Upper lobe of left lung (tissue), 6 donors: ENCODE results near the gene CDH18. TPM values are rescaled to one million over a fixed set of nuclear protein-coding genes. Genes with fewer than 3 reads are reported as not detected.

Experiments
- ATAC-seq, 2 donors: fragments of 200-7000 bp; cut with Tn5 transposase; one replicate each; pipeline ENCODE4 v1.9.1; 2022; ENCODE audit warnings: mild to moderate bottlenecking in 2 of 2, moderate library complexity in 2 of 2; ENCODE audit not compliant: low FRiP score in 2 of 2
- DNase-seq, 2 donors: peaks; one replicate each; pipeline ENCODE4 v3.0.0-alpha.2; 2019 to 2020
- H3K27ac ChIP-seq, 4 donors: fragments of 200-600 bp; sonication (generic); one replicate each; pipeline ENCODE4 v1.5.1; 2016 to 2019
- H3K27me3 ChIP-seq, 4 donors: fragments of 200-600 bp; sonication (generic); one replicate each; pipeline ENCODE4 v1.5.1; 2017 to 2019
- H3K36me3 ChIP-seq, 4 donors: fragments of 200-600 bp; sonication (generic); one replicate each; pipeline ENCODE4 v1.5.1; 2016 to 2019
- H3K4me1 ChIP-seq, 4 donors: fragments of 200-600 bp; sonication (generic); one replicate each; pipeline ENCODE4 v1.5.1; 2018 to 2019
- H3K4me3 ChIP-seq, 4 donors: fragments of 200-600 bp; sonication (generic); one replicate each; pipeline ENCODE4 v1.5.1; 2017 to 2019; ENCODE audit warnings: mild to moderate bottlenecking in 2 of 4, moderate library complexity in 1 of 4
- H3K9me3 ChIP-seq, 4 donors: fragments of 200-600 bp; sonication (generic); one replicate each; pipeline ENCODE4 v1.5.1; 2018 to 2019
- CTCF ChIP-seq, 6 experiments: fragments of 450-650 bp in 4 of 6; fragments of 200-600 bp in 2 of 6; sonication (generic) in 2 of 6; IDR thresholded peaks; one replicate each; pipeline ENCODE4 v1.5.1; 2016 to 2019; ENCODE audit warnings: antibody characterized with exemption in 6 of 6
- EP300 ChIP-seq, 4 donors: sonication (generic); formaldehyde crosslinking; IDR thresholded peaks; one replicate each; pipeline ENCODE4 v1.5.1; 2017; ENCODE audit warnings: antibody characterized with exemption in 4 of 4, control low read depth in 2 of 4
- POLR2A ChIP-seq, 4 donors: fragments of 450-650 bp; IDR thresholded peaks; one replicate each; pipeline ENCODE4 v1.5.1; 2016 to 2017; ENCODE audit warnings: antibody characterized with exemption in 4 of 4, mild to moderate bottlenecking in 2 of 4
- POLR2AphosphoS5 ChIP-seq, 2 donors: sonication (generic); formaldehyde crosslinking; IDR thresholded peaks; one replicate each; pipeline ENCODE4 v1.5.1; 2017; ENCODE audit warnings: antibody characterized with exemption in 2 of 2
- WGBS, 2 donors: methylation state at CpG; one replicate each; pipeline ENCODE4 v1.1.5; 2017 to 2018; 5-methylcytosine and 5-hydroxymethylcytosine counted together
- total RNA-seq, 6 donors: library from RNA; depleted of rRNA in 4 of 6; stranded (reverse); fragments of >200 nt in 4 of 6; gene quantifications; one replicate each; pipeline versions ENCODE4 v1.1.0 to v1.2.1, GENCODE V29; 2016 to 2021
- donor health status: DM: no; HTN: no; CAD: no; lungs with moderate emphysema.
- donor health status: DM: no; HTN: yes; CAD: no; lungs with severe emphysema.

The CDH18 gene
- not detected for total RNA-seq

DNA sequence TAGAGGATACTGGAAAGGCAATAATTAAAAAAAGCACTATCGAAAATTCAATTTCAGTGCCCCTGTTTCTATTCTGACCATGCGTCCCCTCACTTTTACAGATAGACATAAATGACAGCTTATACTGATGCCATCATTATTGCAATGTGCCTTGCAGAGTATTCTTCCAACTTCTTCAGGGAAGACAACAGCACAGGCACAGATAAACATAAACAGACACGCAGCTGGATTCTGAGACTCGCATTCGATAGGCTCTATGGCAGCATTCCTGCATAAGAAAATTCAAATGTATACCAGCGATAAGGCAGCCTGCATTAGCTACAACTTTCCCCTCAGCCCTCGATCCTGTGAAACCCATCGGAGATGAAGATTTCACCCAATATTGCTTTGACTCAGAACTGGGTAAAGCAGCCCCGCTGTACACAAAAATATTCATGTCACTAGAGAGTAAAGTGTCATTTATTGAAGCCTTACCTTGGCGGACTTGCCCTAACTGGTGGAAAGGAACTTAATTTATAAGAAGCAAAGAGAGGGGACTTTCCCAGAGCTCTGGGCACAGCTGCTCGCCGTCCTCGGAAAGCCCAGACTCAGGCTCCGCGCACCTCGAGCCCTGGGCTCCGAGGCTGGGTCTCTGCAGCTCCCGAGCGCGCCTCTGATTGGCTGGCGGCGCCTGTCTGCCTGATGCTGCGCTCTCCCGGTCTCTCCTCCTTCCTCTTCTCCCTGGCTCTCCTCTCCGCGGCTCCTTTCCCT, at the start of gene CDH18:
Gene CDH18 (minus strand): TSS at position 589 of the 750 bp plus-strand sequence. CDS start 149,214 bp downstream, outside the sequence.
- TF ChIP-seq POLR2AphosphoS5 (IDR thresholded peaks at IDR 0.05) = no peak
- no peak for TF ChIP-seq POLR2A (IDR thresholded peaks at IDR 0.05)
- TF ChIP-seq CTCF (IDR thresholded peaks at IDR 0.05) = no peak
- no peak for TF ChIP-seq EP300 (IDR thresholded peaks at IDR 0.05)
- peak within 1 kb of the TSS in 1 of 4 donors; percentile 11 for H3K4me3 ChIP-seq
- WGBS, 2 donors = 11 to 12% methylated on average over 26 of the region's 26 CpGs
- H3K36me3 ChIP-seq = no peaks in the 10 kb centered on the region
- peaks cover 0 to 11% (median 0%) of the 10 kb centered on the region in 4 donors for H3K4me1 ChIP-seq
- DNase-seq = peak; percentile 38 to 83
- H3K27me3 ChIP-seq = no peaks in the 10 kb centered on the region
- H3K27ac ChIP-seq = no peak within 1 kb of the TSS
- ATAC-seq = peak in 1 of 2 donors; percentile 72
- H3K9me3 ChIP-seq = no peaks in the 10 kb centered on the region

DNA sequence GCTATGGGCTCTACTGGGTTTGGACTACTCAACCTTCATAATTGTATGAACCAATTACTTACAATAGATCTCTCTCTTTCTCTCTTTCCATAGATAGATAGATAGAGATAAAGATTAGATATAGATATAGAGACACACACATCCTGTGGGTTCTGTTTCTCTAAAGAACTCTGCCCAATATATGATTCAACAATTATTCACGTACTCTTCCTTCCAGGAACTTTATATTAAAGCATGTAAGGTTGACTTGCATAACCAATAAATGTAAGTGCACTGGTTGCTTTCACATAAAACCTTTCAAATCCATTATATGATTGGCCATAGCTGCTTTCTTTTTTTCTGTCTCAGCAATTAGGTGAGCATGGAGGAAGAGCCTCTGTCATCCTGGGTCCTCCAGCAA, 46.7 kb upstream of the CDH18 start:
- Histone ChIP-seq H3K36me3 (no peaks in the 10 kb centered on the region), H3K4me3 (no peak overlapping the region), H3K27me3 (no peaks in the 10 kb centered on the region), H3K9me3 (peaks cover 0 to 3% (median 0%) of the 10 kb centered on the region in 4 donors), H3K27ac (no peak overlapping the region), H3K4me1 (no peaks in the 10 kb centered on the region)
- WGBS, 2 donors = 78 to 89% methylated on average over 1 of the region's 1 CpG
- DNase-seq (no peak), ATAC-seq (no peak)
- TF ChIP-seq EP300 (IDR thresholded peaks at IDR 0.05) (no peak), POLR2AphosphoS5 (IDR thresholded peaks at IDR 0.05) (no peak), CTCF (IDR thresholded peaks at IDR 0.05) (no peak), POLR2A (IDR thresholded peaks at IDR 0.05) (no peak)

DNA sequence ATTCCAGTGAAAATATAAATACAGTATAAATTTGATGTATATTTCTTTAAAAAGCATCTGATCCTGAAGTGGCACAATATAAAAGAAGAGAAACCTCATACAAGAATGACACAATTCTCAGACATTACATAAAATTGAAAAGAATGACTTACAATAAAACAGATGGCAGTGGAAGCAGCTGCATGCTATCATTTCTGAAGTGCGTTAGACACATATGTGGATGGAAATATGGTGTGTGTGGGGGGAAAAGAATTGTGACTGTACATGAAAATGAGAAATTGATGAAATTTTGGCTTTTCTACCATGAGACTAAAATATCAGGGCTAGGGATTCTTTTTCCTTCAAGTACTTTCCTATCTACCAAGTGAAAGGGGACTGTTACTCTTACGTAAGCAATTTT, 45.9 kb upstream of the CDH18 start:
- no peak for ATAC-seq
- no peaks in the 10 kb centered on the region for H3K27me3 ChIP-seq
- H3K4me1 ChIP-seq = no peaks in the 10 kb centered on the region
- no peak for TF ChIP-seq CTCF (IDR thresholded peaks at IDR 0.05)
- TF ChIP-seq EP300 (IDR thresholded peaks at IDR 0.05) = no peak
- no peak for TF ChIP-seq POLR2AphosphoS5 (IDR thresholded peaks at IDR 0.05)
- no peak for TF ChIP-seq POLR2A (IDR thresholded peaks at IDR 0.05)
- H3K9me3 ChIP-seq = peaks cover 0 to 3% (median 0%) of the 10 kb centered on the region in 4 donors
- no peak overlapping the region for H3K4me3 ChIP-seq
- DNase-seq = no peak
- WGBS, 2 donors = 86 to 87% methylated on average over 2 of the region's 2 CpGs
- no peak overlapping the region for H3K27ac ChIP-seq
- H3K36me3 ChIP-seq = no peaks in the 10 kb centered on the region

DNA sequence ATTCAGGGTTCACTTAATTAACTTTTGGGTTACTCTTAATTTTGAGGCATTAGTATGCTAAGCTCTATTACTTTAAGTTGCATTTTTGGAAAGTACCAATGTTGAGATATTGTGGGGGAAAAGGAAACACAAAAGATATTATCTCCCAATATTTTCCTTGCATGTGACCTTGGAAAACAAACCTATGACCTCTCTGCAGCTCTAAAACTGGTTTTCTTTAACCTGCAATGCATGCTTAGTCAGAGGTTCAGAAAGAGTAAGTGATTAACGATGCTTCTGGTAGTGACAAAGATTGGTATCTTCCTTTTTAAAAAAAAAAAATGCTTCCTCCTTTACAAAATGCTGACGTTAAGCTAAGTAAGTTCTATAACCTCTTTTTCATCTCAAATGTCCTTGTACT, 44.9 kb upstream of the CDH18 start:
- WGBS, 2 donors = 14 to 19% methylated on average over 2 of the region's 2 CpGs
- H3K9me3 ChIP-seq = no peaks in the 10 kb centered on the region
- H3K4me3 ChIP-seq = no peak overlapping the region
- H3K36me3 ChIP-seq = no peaks in the 10 kb centered on the region
- no peaks in the 10 kb centered on the region for H3K27me3 ChIP-seq
- DNase-seq = no peak
- TF ChIP-seq POLR2AphosphoS5 (IDR thresholded peaks at IDR 0.05) (no peak), POLR2A (IDR thresholded peaks at IDR 0.05) (no peak), CTCF (IDR thresholded peaks at IDR 0.05) (no peak), EP300 (IDR thresholded peaks at IDR 0.05) (no peak)
- H3K4me1 ChIP-seq = no peaks in the 10 kb centered on the region
- no peak for ATAC-seq
- H3K27ac ChIP-seq = no peak overlapping the region

DNA sequence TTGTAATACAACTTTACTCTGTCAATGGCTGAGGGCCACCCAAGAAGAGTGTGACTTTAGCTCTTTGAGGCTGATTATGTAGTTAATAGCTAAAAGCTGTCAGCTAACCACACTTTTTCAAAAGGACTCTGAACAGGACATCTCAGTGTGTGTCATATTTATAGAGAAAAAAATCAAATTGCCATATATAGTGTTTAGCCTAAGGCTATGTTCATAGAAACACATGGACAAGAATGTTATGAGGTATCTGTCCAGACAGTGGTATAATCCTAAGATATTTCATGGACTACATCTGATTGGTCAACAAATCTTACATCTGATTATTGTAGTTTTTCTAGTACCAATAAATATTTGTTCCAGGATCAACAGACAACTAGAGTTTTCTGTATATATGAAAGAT, 42.1 kb upstream of the CDH18 start:
- TF ChIP-seq CTCF (IDR thresholded peaks at IDR 0.05) = no peak
- TF ChIP-seq EP300 (IDR thresholded peaks at IDR 0.05) = no peak
- no peak for TF ChIP-seq POLR2AphosphoS5 (IDR thresholded peaks at IDR 0.05)
- no peak for TF ChIP-seq POLR2A (IDR thresholded peaks at IDR 0.05)
- no peak for DNase-seq
- Histone ChIP-seq H3K27ac (no peak overlapping the region), H3K27me3 (no peaks in the 10 kb centered on the region), H3K4me1 (no peaks in the 10 kb centered on the region), H3K9me3 (no peaks in the 10 kb centered on the region), H3K36me3 (no peaks in the 10 kb centered on the region), H3K4me3 (no peak overlapping the region)
- ATAC-seq = no peak
